Activated CD8-positive, alpha-beta memory T cell treated with anti-CD3 and anti-CD28 coated beads for 24 hours (primary cell): ENCODE results near the gene CEP89.
"Not testable (repeated sequence)": the region's sequence is repeated elsewhere in the genome, so short reads cannot be mapped to it uniquely, and the experiment has no call there.

Experiments
- DNase-seq: peaks from one replicate; pipeline ENCODE4 v3.0.0-alpha.2; 2020

The CEP89 gene

GRCh38 chr19:32890326-32890725 is 81.4 kb downstream of the CEP89 start:
- DNase-seq: no peak

DNA sequence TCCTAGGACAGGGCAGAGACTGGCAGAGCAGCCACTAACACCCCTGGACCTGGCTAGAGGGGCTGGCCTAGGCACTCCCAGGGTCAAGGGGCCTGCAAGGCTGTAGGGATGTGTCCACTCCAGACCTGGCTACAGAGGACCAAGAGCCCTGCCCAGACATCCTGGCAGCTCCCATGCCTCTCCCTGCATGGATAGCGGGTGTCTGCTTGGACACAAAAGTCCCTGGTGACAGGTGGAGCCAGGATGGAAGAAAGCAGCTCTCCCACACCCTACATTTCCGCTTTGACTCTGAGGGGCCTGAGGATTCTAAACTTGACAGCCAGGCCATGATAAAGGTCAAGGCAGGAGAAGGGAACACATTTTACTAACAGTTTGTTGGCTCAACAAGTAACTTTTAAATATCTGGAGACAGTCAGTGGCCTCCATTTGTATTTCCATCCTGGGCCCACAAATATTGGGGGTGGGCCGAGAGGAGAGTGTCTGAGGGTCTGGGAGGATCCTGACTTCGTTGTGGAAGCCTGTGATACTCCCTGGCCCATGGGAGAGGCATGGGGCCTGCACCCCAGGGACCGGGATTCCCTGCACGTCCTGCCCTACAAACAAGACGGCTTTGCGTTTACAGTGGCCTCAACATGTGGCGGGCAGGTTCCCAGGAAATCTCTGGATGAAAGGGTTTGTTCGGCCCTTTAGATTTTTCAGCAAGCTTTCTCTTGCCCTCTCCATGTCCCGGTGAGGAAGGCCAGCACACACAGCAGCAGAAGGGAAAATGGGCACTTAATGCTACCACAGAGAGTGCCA is 82.4 kb downstream of the CEP89 start:
- no peak for DNase-seq

GRCh38 chr19:32887572-32888215 is 84.1 kb downstream of the CEP89 start:
- DNase-seq: no peak

GRCh38 chr19:32886241-32886640 is 85.5 kb downstream of the CEP89 start:
- no peak for DNase-seq

DNA sequence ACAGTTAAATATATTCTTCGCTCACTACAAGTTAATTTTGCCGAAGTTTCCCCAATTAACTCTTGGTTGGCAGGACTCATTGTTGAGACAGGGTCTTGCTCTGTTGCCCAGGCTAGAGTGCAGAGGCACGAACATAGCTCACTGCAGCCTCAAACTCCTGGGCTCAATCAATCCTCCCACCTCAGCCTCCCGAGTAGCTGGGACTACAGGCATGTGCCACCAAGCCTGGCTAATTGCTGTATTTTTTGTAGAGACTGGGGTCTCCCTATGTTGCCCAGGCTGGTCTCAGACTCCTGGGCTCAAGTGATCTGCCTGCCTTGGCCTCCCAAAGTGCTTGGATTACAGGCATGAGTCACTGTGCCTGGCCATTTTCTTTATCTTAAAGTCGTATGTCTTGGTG is 86.5 kb downstream of the CEP89 start:
- DNase-seq: not testable (repeated sequence)

GRCh38 chr19:32881766-32882165 is 90.0 kb downstream of the CEP89 start:
- DNase-seq: no peak

- DNase-seq: no peak
Observed at GRCh38 chr19:32880622-32881021, 91.1 kb downstream of the CEP89 start.

- DNase-seq: peak; percentile 44
Observed at GRCh38 chr19:32879741-32880140, 92.0 kb downstream of the CEP89 start.

DNA sequence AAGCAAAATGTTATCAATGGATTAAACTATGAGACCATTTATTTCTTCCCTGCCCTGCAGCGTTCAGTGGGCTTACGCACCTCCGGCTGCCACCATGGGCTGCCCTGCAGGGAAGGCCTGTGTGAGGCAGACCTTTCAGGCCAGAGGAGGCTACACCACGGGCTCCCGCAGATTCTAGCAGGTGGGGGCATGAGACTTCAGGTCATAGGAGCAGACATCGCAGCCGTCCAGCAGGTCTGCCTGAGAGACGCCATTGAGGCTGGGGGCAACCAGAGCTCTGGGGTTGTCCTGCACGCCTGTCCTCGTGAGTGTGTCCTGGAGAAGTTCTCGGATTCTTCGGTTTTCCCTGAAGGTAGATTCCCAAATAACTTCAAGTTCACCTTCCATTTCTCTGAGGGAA is 92.8 kb downstream of the CEP89 start:
- DNase-seq: peak; percentile 43

DNA sequence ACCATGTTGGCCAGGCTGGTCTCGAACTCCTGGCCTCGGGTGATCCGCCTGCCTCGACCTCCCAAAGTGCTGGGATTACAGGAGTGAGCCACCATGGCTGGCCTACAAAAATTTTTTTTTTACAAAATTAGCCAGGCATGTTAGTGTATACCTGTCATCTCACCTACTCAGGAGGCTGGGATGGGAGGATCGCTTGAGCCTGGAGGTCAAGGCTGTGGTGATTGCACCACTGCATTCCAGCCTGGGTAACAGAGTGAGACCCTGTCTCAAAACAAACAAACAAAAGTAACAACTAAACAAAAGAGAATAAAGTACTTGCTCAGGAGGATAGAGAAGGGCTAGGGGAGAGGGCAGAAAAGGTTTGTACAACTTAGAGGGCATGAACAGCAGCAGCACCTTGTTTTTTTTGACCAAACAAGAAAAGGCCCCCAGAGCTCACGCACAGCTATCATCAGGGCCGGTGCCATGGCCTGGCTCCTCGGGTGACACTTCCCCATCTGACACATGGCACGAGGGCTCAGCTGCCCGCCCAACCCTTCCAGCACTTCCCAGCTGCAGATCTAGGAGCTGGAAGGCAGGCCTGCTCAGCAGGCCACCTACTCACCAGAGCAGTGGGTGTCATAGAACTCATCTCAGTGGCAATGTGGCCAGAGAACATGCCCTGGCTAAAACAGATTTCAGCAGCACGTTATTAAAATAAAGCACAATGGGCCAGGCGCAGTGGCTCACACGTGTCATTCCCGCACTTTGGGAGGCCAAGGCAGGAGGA is 93.6 kb downstream of the CEP89 start:
- peak; percentile 41 for DNase-seq

GRCh38 chr19:32877323-32877912 is 94.3 kb downstream of the CEP89 start:
- peak; percentile 40 for DNase-seq

GRCh38 chr19:32876919-32877285 is 94.9 kb downstream of the CEP89 start:
- no peak for DNase-seq

DNA sequence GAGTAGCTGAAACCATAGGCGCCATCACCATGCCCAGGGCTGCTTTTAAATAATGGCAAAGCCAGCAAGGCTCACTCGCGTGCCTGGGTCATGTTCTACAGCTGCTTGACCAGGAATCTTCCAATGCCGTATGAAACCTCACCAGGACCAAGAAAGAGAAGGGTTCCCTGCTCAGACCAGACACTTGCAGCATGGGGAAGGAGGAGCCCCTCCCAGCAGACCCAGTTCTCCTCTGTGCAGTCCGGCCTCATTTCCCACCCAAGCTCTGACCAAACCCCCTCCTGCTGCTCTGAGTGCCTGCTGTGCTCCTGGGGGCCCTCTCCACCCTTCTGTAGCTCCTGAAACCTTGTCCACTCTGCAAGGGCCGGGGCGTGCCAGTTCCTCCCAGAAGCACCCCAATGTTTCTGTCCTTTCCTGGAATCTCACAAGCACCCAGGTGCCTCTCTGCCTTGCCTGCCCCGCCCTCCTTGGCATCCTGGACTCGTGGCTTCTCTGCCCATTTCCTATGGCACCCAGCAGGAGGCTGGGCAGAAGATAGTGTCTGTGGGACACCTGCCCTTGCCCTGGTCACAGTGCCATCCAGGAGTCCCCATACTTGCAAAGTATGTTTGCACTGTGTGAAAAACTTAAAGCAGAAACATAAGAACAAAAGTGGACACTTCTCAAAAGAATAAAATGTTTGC is 95.4 kb downstream of the CEP89 start:
- DNase-seq: peak; percentile 26

DNA sequence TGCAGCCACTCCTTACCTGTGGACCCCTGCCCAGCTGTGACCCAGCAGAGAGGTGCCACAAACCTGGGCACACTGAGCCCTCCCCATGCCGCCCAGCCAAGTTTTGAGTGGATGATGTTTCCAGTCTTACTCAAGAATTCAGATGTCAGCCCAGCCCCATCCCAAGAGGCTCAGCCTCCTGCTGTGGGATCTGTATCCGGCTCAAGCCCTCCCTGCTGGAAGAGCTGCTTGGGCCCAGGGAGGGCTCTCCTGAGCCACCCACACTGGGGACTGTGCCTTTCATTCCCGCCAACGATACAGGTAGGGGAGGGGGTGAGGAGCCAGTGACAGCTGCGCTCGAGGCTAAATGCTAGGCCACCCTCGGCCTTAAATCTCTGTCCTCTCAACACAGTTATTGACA is 96.3 kb downstream of the CEP89 start:
- peak; percentile 45 for DNase-seq

DNA sequence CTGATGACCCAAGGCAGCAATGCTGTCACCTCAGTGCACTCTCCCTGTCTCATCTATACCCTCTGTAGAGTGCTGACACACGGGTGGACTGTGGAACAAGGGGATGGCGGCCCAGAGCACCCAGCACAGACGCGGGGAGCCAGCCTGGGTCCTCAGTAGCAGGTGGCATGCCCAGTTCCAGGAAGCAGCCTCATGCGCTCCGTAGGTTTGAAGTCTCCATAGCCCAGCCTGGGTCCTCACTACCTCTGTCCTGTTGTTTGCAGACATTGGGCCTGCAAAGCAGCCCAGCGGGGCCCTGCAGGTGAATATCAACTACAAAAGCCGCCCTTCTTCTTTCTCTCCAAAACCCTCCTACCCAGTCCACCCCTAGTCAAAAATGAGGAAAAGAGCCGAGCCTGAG is 97.2 kb downstream of the CEP89 start:
- DNase-seq: peak; percentile 26

GRCh38 chr19:32873247-32873959 is 98.4 kb downstream of the CEP89 start:
- DNase-seq: peak; percentile 33

- DNase-seq: no peak
Observed at GRCh38 chr19:32872391-32872790, 99.4 kb downstream of the CEP89 start.

- peak; percentile 28 for DNase-seq
Observed at GRCh38 chr19:32870981-32871451, 100.7 kb downstream of the CEP89 start.

DNA sequence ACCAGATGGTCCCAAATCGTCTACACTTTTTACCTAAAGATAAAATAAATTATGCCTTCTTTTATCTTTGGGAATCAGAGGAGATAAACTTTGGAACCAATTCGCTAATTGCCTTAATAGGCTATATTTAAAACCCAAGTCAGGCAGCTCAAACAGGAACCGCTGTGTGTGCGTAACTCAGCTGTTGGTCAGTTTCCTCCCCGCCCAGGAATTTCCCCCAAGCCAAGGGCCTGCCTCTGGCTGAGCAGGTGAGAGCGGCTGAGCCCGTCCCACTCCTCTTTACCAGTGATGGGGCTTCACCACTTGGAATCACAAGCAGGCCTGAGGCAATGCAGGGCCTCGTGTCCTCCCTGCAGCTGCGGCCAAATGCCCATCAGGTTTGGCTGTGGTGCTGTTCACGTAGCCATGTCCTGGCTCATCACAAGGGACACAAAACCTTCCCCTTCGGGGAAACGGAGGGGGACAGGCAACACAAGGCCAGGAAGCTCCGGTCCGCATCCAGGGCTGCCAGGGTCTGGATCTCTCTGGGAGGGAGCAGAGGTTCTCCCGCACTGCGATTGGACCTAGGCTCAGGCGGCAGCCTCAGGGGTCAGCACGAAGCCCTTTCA is 101.7 kb downstream of the CEP89 start:
- no peak for DNase-seq

DNA sequence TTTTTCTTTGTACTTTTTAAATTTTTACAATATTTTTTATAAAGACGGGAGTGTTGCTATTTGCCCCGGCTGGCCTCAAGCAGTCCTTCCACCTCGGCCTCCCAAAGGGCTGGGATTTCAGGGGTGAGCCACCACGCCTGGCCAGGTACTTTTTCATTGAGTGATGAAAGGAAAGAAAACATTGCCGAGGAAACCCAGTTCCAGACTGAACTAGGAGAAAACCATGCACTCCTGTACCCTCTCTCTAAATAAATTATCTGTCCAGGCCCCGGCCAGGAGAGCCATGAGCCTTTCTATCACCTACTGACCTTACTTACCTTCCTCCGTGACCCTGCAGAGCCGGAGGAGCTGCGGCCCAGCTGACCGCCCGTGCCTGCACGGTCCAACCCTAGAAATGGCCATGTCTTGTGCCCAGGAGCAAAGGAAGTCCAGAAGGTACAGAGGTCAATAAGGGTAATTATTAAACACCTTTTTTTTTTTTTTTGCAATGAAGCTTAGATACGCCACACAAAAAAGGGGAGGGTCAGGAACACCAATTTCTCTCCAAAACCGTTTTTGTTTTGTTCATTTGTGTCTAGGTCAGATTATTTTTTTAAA is 102.3 kb downstream of the CEP89 start, which contains the start of gene SLC7A9:
SLC7A9 (minus strand) TSS at position 399 of the 597 bp plus-strand sequence. CDS start 1,233 bp downstream, outside the sequence.
- DNase-seq: no peak
